ENCODE data around the gene SSMEM1.

DNA sequence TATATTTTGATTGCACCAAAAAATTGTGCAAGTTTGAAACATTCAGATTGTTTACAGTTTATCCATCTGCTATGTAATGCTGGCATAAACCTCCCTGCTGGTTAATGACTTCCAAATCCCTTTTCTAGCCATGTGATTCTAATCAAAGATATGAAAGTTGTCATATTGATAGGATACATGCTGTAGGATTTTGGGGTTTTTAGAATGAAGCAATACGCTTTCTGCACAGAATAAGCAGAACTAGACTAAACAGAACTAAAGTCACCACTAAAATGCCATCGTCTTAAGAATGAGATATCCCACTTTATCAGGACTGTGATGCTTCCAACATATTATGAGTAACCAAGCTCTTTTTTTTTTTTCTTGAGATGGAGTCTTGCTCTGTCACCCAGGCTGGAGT is 856 bp downstream of the SSMEM1 start:
- TF ChIP-seq POLR2A (IDR thresholded peaks at IDR 0.05) (no peak), EP300 (IDR thresholded peaks at IDR 0.05) (no peak)
- TF ChIP-seq, protein P1, sequence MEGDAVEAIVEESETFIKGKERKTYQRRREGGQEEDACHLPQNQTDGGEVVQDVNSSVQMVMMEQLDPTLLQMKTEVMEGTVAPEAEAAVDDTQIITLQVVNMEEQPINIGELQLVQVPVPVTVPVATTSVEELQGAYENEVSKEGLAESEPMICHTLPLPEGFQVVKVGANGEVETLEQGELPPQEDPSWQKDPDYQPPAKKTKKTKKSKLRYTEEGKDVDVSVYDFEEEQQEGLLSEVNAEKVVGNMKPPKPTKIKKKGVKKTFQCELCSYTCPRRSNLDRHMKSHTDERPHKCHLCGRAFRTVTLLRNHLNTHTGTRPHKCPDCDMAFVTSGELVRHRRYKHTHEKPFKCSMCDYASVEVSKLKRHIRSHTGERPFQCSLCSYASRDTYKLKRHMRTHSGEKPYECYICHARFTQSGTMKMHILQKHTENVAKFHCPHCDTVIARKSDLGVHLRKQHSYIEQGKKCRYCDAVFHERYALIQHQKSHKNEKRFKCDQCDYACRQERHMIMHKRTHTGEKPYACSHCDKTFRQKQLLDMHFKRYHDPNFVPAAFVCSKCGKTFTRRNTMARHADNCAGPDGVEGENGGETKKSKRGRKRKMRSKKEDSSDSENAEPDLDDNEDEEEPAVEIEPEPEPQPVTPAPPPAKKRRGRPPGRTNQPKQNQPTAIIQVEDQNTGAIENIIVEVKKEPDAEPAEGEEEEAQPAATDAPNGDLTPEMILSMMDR (IDR thresholded peaks at IDR 0.05) = no peak
